SK-N-SH treated with all-trans-retinoic acid at 6 μM for 48 hours (cell line): ENCODE data around the gene FCHO2.

Experiments used
- ARNTL ChIP-seq: fragments of 450-650 bp; formaldehyde crosslinking; IDR thresholded peaks from 2 replicates; pipeline ENCODE4 v1.5.0; 2020; ENCODE audit warnings: low read depth, mild to moderate bottlenecking, moderate library complexity, borderline replicate concordance
- POU6F1 ChIP-seq: fragments of 250-450 bp; sonication (Bioruptor Pico); IDR thresholded peaks from 2 replicates; pipeline ENCODE4 v1.8.0; 2021; ENCODE audit warnings: low read depth, mild to moderate bottlenecking, moderate library complexity, borderline replicate concordance
- RARB ChIP-seq: fragments of 250-450 bp; sonication (Bioruptor Pico); IDR thresholded peaks from 2 replicates; pipeline ENCODE4 v1.8.0; 2021; ENCODE audit warnings: mild to moderate bottlenecking, moderate library complexity
- SNAI2 ChIP-seq: fragments of 250-450 bp; sonication (Bioruptor Pico); IDR thresholded peaks from 2 replicates; pipeline ENCODE4 v1.5.0; 2020; ENCODE audit warnings: mild to moderate bottlenecking, moderate library complexity
- TOX ChIP-seq: fragments of 250-450 bp; sonication (Bioruptor Pico); IDR thresholded peaks from 2 replicates; pipeline ENCODE4 v1.8.0; 2021; ENCODE audit warnings: mild to moderate bottlenecking, moderate library complexity, borderline replicate concordance
- ZFP3 ChIP-seq: fragments of 250-450 bp; sonication (Bioruptor Pico); IDR thresholded peaks from 2 replicates; pipeline ENCODE4 v1.5.0; 2020; ENCODE audit warnings: mild to moderate bottlenecking, moderate library complexity
- ZFP30 ChIP-seq: fragments of 450-650 bp; formaldehyde crosslinking; IDR thresholded peaks from 2 replicates; pipeline ENCODE4 v1.5.0; 2022; ENCODE audit warnings: mild to moderate bottlenecking, moderate library complexity
- ZNF565 ChIP-seq: fragments of 450-650 bp; formaldehyde crosslinking; conservative IDR thresholded peaks from 2 replicates; pipeline ENCODE4 v1.5.0; 2020; ENCODE audit warnings: low read depth, mild to moderate bottlenecking, moderate library complexity
- TF ChIP-seq, protein P1 (sequence below): fragments of 250-450 bp; sonication (Bioruptor Pico); IDR thresholded peaks from 2 replicates; pipeline ENCODE4 v1.8.0; 2020; ENCODE audit warnings: mild to moderate bottlenecking, moderate library complexity, borderline replicate concordance

DNA sequence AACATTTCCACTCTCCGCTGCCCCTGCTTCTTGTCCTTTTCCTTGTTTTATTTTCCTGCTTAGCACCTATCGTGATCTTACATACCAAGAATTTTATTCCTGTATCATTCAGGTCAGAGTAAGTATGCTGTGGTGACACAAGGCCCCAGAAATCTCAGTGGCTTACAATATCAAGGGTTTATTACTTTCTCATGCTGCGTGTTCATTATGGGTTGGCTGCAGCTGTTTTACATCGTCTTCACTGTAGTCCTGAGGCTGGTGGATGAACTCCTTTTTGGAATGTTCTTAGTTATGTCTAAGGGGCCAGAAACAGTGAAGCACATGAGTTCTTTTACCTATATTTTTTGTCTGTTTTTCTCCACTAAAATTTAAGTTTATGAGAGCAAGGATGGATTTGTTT is 51.2 kb downstream of the FCHO2 start:
- no peak for TF ChIP-seq RARB (CRISPR knock-in tag)
- TF ChIP-seq ZFP30: no peak
- no peak for TF ChIP-seq ZFP3
- TF ChIP-seq TOX (CRISPR knock-in tag): no peak
- no peak for TF ChIP-seq ARNTL (CRISPR knock-in tag)
- TF ChIP-seq, protein P1, sequence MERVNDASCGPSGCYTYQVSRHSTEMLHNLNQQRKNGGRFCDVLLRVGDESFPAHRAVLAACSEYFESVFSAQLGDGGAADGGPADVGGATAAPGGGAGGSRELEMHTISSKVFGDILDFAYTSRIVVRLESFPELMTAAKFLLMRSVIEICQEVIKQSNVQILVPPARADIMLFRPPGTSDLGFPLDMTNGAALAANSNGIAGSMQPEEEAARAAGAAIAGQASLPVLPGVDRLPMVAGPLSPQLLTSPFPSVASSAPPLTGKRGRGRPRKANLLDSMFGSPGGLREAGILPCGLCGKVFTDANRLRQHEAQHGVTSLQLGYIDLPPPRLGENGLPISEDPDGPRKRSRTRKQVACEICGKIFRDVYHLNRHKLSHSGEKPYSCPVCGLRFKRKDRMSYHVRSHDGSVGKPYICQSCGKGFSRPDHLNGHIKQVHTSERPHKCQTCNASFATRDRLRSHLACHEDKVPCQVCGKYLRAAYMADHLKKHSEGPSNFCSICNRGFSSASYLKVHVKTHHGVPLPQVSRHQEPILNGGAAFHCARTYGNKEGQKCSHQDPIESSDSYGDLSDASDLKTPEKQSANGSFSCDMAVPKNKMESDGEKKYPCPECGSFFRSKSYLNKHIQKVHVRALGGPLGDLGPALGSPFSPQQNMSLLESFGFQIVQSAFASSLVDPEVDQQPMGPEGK: no peak
- no peak for TF ChIP-seq ZNF565 (CRISPR knock-in tag)
- no peak for TF ChIP-seq POU6F1 (CRISPR knock-in tag)
- no peak for TF ChIP-seq SNAI2 (CRISPR knock-in tag)
